Prostate gland (tissue), 2 donors: Measurements from ENCODE around the gene ID3.

ENCODE experiments used
- POLR2A ChIP-seq: fragments of 450-650 bp; IDR thresholded peaks from one replicate; pipeline ENCODE4 v1.6.1; 2016; ENCODE audit warnings: antibody characterized with exemption, mild to moderate bottlenecking
- TF ChIP-seq, protein P1 (sequence below), 4 experiments: fragments of 200-600 bp in 2 of 4; fragments of 450-650 bp in 2 of 4; sonication (generic) in 2 of 4; IDR thresholded peaks; 1 replicate in 3 of 4; 2 replicates in 1 of 4; pipeline ENCODE4 v1.5.1; 2016 to 2019; ENCODE audit warnings: antibody characterized with exemption in 4 of 4, mild to moderate bottlenecking in 2 of 4, moderate library complexity in 2 of 4

DNA sequence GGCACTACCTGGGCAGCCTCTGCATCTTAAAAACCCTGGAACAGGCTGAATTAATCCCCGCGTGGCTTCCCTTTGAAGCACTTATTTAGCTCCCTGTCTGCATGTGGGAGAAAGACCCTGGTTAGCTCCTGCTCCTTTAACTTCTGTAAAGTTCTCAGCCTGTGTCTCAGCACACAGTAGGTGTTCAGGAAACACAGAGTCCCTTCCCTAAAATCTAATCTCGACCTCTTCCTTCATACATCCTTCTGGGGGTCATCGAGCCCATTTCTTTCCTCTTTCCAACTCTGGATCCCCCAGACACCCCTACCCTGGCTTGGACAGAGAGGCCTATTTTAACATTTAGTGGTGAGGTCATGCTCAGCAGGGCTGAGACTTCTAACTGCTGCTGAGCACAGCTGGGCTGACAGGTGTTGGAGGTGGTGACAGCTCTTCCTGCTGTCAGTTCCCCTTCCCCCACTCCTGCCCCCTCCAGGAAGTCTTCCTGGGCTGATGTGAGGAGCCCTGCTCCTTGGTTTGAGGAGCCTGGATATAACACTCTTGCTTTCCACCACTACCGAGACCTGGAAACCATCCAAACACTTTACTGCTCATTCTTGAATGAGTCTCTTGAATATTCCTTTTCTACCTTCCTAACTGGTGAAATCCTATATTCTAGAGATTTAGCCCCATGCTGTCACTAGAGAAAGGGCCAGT is 33.6 kb downstream of the ID3 start:
- TF ChIP-seq, protein P1, sequence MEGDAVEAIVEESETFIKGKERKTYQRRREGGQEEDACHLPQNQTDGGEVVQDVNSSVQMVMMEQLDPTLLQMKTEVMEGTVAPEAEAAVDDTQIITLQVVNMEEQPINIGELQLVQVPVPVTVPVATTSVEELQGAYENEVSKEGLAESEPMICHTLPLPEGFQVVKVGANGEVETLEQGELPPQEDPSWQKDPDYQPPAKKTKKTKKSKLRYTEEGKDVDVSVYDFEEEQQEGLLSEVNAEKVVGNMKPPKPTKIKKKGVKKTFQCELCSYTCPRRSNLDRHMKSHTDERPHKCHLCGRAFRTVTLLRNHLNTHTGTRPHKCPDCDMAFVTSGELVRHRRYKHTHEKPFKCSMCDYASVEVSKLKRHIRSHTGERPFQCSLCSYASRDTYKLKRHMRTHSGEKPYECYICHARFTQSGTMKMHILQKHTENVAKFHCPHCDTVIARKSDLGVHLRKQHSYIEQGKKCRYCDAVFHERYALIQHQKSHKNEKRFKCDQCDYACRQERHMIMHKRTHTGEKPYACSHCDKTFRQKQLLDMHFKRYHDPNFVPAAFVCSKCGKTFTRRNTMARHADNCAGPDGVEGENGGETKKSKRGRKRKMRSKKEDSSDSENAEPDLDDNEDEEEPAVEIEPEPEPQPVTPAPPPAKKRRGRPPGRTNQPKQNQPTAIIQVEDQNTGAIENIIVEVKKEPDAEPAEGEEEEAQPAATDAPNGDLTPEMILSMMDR (IDR thresholded peaks at IDR 0.05), result no peak
- TF ChIP-seq POLR2A, result no peak
